Measurements from ENCODE around the gene SAP130. TPM values are rescaled to one million over a fixed set of nuclear protein-coding genes. Genes with fewer than 3 reads are reported as not detected.

Gene SAP130
- total RNA-seq, 1 donor from 2014 or later = 14.3 TPM

DNA sequence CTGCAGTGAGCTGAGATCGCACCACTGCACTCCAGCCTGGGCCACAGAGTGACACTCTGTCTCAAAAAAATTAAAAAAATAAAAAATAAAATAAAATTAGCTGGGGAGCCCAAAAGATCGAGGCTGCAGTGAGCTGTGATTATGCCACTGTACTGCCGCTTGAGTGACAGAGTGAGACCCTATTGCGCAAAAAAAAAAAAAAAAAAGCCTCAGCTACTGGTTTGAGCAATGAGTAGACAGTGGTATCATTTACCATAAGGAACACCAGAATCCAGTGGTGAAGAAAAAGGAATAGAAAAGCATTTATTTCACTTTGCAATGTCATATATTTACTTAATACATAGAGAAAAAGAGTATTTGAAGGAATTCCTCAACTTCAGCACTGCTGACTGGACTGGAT, 3.0 kb downstream of the SAP130 start:
- no peak for ATAC-seq

DNA sequence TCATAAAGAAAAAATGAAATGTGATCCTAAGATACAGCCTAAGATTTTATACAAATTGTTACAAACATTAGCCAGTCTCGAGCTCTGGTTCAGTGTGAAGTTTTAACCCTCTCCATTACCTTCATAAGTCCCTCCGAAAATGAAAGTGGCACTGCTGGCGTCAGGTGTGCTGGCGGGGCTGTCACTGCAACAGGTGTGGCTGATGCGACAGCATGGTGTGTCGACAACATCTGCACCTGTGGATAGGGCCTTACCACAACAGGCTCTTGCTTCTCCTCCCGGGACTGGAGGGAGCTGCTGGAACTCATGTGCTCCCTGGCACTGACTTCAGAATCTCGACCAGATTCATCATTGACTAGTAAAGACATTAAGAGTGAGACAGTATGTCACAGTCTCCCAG, 10.3 kb downstream of the SAP130 start:
- ATAC-seq = no peak

GRCh38 chr2:128016620-128017019, 11.2 kb downstream of the SAP130 start:
- ATAC-seq = no peak

DNA sequence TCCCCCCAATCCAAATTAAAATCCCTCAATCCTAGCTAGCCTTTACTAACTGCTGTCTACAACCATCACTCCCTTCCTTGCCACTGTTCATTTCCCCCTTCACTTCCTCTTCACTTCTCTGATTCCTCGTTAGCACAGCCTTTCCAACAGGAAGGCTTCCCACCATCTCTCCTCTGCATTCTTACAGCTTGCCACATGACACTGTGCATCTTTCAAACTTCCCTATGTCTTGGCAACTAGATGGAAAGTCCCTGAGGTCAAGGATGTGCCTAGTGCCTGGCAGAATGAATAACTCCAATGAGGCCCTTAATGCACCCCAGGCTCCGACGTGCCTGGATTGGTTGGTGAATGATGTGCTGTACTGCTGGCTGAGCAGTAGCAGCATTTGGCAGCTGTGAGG, 15.2 kb downstream of the SAP130 start:
- no peak for ATAC-seq

GRCh38 chr2:128008074-128008672, 19.7 kb downstream of the SAP130 start:
- ATAC-seq = no peak

GRCh38 chr2:128004509-128004908, 23.4 kb downstream of the SAP130 start:
- ATAC-seq = no peak

DNA sequence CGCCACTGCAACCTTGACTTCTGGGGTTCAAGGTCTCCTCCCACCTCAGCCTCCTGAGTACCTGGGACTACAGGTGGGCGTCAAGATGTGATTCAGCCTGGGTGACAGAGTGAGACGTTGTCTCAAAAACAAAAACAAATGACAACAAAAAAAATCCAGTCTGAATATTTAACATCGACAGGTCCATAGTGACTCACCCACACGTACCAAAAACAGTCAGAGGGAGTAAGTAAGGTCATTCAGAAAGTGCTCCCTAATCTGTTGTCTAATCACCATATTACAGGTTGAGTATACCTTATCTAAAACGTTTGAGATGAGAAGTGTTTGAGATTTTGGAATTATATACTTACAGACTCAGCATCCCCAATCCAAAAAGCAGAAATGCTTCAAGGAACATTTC, 24.4 kb downstream of the SAP130 start:
- no peak for ATAC-seq

- ATAC-seq = no peak
These were observed 31.7 kb downstream of the SAP130 start for GRCh38 chr2:127996160-127996559.

- no peak for ATAC-seq
These were observed 32.1 kb downstream of the SAP130 start for GRCh38 chr2:127995725-127996124.

GRCh38 chr2:127993659-127994058, 34.2 kb downstream of the SAP130 start:
- ATAC-seq = no peak

DNA sequence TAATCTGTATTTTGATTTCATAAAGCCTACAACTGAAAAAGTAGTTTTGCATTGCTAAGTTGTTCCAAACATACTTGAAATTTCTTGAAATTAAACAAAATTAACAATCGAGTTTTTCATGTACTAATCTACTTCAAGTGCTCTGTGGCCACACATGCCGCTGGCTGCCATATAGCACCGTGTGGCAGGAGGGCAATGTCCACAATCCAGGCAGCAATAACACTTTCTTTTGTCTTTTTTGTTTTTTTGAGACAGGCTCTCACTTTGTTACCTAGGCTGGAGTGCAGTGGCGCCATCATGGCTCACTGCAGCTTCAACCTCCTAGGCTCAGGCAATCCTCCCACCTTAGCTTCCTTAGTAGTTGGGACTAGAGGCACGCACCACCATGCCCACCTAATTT, 36.1 kb downstream of the SAP130 start:
- ATAC-seq = no peak

- ATAC-seq = no peak
These were observed 41.2 kb downstream of the SAP130 start for GRCh38 chr2:127986548-127987079.

DNA sequence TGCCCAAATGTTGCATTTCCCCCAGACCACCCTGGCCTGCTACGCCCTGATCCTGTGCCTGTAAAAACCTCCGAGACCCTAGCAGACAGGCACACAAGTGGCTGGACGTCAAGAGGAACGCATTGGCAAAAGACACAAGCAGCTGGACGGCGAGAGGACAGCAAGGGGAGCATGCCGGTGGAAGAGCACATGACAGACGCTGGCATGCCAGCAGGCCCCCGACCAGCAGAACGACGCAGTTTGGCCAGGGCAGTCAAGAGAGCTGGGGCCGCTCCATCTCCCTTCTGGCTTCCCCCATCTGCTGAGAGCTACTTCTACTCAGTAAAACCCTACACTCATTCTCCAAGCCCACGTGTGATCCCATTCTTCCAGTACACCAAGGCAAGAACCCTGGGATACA, 42.1 kb downstream of the SAP130 start:
- ATAC-seq = no peak

- ATAC-seq = no peak
These were observed 42.7 kb downstream of the SAP130 start for GRCh38 chr2:127985026-127985734.

GRCh38 chr2:127984551-127984950, 43.3 kb downstream of the SAP130 start:
- no peak for ATAC-seq

DNA sequence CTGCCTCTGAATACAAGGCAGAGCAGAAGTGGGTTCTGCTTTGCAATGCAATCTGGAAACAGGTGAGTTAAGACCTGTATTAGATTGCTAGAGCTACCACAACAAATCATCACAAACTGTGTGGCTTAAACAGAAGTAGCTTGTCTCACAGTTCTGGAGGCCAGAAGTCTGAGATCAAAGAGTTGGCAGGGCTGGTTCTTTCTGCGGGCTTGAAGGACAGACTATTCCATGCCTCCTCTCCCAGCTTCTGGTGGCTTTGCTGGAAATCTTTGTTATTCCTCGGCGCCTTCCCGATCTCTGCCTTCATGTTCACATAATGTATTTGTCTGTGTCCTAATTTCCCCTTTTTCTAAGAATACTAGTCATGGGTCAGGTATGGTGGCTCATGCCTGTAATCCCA, 58.4 kb downstream of the SAP130 start:
- ATAC-seq = no peak

DNA sequence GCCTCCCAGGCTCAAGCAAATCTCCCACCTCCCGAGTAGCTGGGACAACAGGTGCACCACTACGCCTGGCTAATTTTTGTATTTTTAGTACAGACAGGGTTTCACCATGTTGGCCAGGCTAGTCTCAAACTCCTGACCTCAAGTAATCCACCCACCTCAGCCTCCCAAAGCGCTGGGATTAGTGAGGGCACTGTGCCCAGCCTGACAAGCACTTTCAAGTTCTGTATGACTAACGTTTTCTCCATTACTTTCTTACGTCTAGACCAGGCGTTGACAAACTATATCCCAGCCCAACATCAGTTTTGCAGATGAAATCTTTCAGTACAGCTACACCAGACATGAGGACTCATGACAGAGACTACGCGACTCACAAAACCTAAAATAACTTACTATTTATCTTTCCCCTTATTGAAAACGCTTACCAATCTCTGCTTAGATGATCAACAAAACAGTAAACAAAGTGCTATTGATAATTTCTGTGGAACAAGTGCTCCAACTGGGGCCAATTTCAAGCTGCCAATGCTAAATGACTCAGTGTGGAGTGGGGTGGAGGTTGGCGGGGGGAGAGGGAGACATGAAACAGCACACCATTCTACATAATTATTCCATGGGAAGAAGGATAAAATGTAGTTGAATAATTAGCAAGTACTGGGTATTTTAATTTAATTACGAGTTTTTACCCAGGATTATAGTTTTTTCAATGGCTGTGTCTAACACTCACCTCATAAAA, 59.1 kb downstream of the SAP130 start:
- peak; percentile 97 for ATAC-seq

- no peak for ATAC-seq
These were observed 66.1 kb downstream of the SAP130 start for GRCh38 chr2:127961729-127962128.

DNA sequence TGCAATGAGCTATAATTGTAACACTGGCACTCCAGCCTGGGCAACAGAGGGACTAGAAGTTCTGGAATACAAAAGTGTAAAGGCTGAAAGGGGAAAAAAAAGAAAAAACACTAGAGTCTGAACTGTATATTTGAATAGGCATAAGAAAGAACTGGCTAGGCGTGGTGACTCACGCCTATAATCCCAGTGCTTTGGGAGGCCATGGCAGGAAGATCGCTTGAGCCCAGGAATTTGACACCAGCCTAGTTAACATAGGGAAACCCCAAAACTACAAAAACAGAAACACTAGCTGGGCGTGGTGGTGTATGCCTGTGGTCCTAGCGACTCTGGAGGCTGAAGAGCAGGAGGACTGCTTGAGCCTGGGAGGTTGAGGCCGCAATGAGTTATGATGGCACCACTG, 70.6 kb downstream of the SAP130 start:
- ATAC-seq = peak; percentile 70

GRCh38 chr2:127954857-127955256, 73.0 kb downstream of the SAP130 start:
- no peak for ATAC-seq

GRCh38 chr2:127953849-127954248, 74.0 kb downstream of the SAP130 start:
- ATAC-seq = no peak

GRCh38 chr2:127953128-127953718, 74.6 kb downstream of the SAP130 start:
- no peak for ATAC-seq

DNA sequence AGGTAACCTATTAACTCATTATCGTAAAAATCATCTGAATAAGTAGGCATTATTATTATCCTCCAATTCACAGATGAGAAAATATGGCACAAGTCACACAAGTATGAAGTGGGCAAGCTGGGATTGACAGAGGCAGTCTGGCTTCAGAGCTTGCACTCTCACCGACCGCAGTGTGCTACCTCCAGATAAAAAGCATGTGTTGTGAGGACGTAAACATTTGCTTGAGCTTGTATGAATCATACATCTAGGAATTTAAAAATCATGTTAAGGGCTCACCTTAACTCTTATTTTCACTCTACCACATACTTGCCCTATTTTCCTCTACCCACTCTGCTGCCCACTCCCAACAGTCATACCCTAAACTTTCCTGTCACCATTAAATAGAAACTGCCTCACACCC, 76.8 kb downstream of the SAP130 start:
- ATAC-seq = no peak

All from esophagus mucosa (tissue), 1 donor.